NCI-H2029 treated with DMSO at 0.1 percent for 48 hours (cell line): Measurements from ENCODE around the gene ZCCHC10.
"Not testable (repeated sequence)": the region's sequence is repeated elsewhere in the genome, so short reads cannot be mapped to it uniquely, and the experiment has no call there.

Experiments
- DNase-seq: peaks from one replicate; lab custom pipeline; 2025; lab: John Stamatoyannopoulos, UW

ZCCHC10 gene

DNA sequence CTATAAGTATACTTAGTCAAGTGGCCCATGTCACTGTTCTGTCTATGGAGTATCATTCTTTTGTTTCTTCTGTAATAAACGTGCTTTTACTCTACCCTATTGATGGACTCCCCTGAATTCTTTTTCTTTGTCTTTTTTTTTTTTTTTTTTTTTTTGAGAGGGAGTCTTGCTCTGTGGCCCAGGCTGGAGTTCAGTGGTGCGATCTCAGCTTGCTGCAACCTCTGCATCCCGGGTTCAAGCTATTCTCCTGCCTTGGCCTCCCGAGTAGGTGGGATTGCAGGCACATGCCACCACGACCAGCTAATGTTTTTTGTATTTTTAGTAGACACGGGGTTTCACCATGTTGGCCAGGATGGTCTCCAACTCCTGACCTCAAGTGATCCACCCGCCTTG, 53.9 kb downstream of the ZCCHC10 start:
- DNase-seq: not testable (repeated sequence)

DNA sequence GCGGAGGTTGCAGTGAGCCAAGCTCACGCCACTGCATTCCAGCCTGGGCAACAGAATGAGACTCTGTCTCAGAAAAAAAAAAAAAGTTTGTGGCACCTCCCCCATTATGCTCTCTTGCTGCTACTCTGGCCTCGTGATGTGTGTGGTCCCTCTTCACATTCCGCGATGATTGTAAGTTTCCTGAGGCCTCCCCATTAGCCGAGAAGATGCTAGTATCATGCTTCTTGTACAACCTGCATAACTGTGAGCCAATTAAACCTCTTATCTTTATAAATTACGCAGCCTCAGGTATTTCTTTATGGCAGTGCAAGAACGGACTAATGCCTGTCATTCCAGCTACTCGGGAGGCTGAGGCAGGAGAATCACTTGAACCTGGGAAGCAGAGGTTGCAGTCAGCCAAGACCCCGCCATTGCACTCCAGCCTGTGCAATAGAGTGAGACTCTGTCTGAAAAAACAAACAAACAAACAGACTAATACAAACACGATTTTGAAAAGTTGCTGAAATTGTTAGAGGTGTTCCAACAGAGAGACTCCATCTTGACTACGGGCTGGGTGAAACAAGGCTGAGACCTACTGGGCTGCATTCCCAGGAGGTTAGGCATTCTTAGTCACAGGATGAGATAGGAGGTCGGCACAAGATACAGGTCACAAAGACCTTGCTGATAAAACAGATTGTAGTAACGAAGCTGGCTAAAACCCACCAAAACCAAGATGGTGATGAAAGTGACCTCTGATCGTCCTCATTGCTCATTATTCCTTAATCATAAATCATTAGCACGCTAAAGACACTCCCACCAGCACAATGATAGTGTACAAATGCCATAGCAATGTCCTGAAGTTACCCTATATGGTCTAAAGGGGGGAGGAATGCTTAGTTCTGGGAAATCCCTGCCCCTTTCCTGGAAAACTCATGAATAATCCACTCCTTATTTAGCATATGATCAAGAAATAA, 54.6 kb downstream of the ZCCHC10 start:
- DNase-seq: no peak

DNA sequence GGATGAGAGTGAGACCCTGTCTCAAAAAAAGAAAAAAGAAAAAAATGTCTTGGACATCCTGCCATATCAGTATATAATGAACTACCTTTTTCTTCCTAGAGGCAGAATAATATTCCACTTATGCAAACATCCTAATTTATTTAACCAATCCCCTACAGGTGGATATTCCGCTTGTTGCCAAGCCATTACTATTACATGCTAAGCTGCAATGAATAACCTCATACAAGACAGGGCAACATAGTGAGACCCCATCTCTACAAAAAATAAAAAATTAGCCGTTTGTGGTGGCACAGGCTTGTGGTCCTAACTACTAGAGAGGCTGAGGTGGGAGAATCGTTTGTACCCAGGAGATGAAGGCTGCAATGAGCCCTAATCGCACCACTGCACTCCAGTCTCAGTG, 61.2 kb downstream of the ZCCHC10 start:
- DNase-seq: no peak

DNA sequence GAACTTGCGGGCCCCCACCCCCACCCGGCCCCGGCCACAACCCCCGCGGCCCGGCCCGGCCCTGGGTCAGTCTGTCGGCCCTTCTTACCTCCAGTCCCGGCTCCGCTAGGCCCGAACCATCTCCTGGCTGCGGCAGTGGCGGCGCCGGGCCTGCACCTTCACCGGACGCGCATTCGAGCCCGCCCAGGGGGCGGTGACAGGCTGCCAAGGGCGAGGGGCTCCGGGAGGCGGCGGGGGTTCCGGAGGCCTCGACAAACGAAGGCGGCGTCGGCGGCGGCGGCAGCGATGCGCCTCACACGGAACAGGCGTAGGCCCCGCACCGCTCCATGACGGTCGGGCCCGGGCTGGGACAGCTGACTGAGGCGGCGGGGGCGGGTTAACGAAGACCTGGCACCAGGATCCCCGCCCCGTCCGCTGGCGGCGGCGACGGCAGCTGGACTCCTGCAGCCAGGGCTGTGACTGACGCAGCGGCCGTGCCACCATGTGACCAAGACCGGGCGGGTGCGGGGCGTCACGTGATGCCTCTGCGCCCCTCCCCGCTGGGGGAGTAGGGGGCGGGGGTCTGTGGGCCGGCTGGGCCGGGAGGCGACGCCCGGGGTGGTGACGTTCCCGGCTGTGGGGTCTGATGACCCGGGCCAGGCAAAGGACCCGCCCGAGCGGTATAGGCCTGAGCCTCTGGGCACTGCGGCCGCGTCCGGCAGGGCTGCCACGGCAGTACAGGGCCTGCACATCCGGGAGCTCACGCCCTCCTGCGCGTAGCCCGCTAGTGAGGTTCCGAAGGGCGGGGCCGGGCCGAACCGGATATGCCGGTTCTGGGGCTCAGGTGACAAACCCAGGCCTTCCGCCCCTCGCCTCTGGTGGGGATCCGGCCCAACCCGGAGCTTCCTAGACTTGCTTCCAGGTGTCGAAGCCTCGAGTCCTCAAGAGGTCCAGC, 62.9 kb downstream of the ZCCHC10 start, which contains the start of gene AFF4:
TSS of gene AFF4 (minus strand) at position 464 of the 934 bp plus-strand sequence. CDS start 26,445 bp downstream, outside the sequence.
- peak; percentile 64 for DNase-seq

DNA sequence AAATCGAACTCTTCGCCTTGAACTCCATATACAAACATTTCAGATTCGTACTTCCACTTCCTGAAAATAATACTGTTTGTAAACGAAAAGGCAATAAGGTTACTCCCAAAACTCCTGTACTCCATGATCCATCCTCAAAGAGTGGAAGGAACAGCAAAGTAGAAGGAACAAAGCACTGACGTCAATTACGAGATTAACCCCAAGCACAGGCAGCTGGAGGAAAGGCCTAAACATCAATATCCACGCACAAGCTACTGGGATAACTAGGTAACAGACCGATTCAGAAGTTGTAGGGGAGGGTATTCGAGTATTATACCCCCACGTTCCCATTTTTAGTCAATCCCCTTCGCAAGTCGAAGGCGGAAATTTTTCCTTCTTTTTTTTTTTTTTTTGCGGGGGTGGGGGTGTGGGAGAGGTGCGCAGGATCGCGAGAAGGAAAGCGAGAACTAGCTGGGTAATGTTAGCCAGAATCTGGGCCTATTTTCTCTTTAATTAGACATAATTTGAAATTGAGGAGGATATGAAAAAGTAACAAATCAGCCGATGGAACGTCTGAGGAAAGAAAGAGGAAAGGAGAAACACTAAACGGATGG, 63.8 kb downstream of the ZCCHC10 start:
- peak; percentile 13 for DNase-seq

DNA sequence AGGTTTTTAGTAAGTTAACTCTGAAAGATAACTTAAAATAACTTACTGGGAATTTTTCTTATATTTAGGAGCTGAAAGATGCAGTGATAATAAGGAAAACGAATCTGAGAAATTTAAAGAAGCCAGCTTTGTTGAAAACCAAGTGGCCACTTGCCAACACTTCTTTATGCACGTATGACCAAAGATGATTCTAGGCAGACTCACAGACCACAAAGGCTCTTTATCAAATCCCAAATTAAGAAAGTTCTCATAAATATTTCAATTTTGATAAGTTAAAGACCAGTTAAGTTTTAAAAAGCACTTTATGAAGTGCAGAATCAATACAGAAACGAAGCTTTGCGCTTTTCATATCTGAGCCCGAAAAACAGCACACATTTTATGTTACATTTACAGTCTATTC, 64.5 kb downstream of the ZCCHC10 start:
- DNase-seq: peak; percentile 16

DNA sequence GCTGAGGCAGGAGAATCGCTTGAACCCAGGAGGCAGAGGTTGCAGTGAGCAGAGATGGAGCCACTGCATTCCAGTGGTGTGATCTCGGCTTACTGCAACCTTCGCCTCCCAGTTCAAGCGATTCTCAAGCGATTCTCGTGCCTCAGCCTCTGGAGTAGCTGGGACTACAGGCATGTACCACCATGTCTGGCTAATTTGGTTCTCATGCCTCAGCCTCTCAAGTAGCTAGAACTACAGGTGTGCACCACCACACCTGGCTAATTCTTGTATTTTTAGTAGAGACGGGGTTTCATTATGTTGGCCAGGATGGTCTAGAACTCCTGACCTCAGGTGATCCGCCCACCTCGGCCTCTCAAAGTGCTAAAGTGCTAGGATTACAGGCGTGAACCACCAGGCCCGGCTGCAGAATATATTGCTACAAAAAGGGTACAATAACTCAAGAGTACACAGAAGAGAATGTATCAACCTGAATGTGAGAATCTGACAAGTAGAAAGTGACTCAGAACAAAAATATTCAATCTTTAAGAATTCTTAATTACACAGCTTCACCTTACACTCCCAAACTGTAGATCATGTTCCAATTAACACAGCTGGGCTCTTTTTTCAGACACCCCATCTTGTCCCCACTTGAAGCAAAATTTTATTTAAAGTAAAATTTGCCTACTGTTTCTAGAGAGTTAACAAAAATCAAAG, 65.1 kb downstream of the ZCCHC10 start:
- DNase-seq: not testable (repeated sequence)

DNA sequence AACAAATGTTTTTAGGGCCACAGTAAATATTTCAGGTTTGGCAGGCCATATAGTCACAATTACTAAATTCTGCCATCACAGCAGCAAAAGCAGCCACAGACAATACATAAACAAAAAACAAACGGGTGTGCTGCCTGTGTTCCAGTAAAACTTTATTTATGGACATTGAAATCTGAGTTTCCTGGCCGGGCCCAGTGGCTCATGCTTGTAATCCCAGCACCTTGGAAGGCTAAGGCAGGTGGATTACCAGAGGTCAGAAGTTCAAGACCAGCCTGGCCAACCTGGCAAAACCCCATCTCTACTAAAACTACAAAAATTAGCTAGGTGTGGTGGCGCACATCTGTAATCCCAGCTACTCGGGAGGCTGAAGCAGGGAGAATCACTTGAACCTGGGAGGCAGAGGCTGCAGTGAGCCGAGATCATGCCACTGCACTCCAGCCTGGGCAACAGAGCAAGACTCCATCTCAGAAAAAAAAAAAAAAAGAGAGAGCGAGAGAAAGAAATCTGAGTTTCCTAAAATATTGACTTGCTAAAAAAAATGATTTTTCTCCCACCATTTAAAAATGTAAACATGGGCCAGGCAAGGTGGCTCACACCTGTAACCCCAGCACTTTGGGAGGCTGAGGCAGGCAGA, 70.1 kb downstream of the ZCCHC10 start:
- not testable (repeated sequence) for DNase-seq

DNA sequence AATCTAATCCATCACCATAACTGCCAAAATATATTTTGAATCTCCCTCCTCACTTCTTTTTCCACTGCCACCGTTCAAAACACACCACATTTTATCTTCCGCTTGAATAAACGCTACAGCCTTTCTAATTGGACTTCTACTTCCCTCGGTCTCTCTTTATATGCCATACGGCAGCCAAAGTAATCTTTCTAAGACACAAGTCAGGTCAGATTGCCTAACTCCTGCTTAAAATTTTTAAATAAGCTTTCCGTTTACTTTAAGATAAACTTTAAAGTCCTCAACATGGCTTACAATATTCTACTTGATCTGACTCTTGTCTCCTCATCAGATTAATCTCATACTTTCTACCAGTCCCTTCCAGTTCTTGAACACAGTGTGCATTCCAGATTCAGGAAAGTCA, 72.6 kb downstream of the ZCCHC10 start:
- DNase-seq: no peak

DNA sequence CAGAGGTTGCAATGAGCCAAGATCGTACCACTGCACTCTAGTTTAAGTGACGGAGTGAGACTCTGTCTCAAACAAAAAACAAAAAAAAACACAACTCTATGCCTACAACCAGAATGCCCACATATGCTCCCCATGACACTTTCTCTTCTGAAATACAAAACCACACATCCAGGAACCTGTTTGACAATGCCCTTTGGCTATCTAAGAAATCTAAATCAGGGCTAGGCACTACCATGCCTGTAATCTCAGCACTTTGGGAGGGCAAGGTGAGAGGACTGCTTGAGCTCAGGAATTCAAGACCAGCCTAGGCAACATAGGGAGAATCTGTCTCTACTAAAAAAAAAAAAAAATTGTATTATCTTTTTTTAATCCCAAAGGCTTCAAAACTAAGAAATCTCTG, 73.5 kb downstream of the ZCCHC10 start:
- no peak for DNase-seq

DNA sequence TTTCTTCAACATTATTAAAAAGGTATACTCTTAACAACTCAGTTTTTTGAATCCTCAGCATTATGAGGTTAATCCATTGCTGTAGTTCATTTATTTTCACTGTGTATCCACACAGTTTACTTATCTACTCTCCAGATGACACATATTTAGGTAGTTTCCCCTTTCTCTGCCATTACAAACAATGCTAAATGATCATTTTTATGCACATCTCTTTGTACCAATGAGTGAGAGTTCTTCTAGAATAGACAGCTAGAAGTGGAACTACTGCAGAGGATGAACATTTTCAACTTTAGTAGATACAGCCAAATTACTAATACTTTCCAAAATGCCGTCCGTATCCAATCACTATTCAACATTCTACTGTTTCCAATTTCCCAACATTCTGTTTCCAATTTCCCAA, 74.5 kb downstream of the ZCCHC10 start:
- DNase-seq: no peak

DNA sequence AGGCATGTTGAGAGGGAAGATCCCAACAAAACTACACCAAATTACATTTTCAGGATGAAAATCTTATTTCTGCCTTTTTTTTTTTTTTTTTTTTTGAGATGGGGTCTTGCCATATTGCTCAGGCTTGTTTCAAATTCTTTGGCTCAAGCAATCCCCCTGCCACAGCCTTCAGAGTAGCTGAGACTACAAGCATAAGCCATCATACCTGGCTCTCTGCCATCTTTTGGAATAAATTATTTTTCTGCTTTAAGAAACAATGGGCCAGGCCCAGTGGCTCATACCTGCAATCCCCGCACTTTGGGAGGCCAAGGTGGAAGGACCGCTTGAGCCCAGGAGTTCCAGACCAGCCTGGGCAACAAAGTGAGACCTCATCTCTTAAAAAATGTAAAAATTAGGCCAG, 77.2 kb downstream of the ZCCHC10 start:
- DNase-seq: no peak

DNA sequence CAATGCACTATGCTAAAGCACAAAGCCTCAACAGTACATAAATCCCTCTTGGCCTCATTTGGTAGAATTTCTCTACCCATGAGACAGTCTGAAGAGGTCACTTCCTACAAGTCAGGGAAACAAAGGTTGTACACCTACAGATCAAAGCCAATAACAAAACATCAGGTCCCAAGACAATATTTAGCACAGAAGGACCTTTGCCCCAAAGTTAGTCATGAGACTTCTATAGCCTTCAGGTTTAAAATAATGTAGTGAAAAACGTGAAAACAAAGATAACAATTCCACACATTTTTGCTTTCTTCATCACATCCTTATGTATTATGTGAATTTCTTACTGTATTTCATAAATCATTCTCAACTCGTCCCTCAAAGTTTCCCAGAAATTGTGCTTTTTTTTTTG, 78.7 kb downstream of the ZCCHC10 start:
- DNase-seq: no peak
